H1 (cell line): Measurements from ENCODE around the gene RELA. TPM values are rescaled to one million over a fixed set of nuclear protein-coding genes. Genes with fewer than 3 reads are reported as not detected.

Source experiments
- CTCF ChIA-PET: fragments of 300-600 bp; sonication (Branson Sonifier 250); formaldehyde crosslinking; loops from one replicate; lab custom pipeline; 2021; ENCODE audit not compliant: partially characterized antibody; lab: Charles Lee
- POLR2A ChIA-PET: fragments of 300-600 bp; sonication (Branson Sonifier 250); formaldehyde crosslinking; loops from one replicate; lab custom pipeline; 2021; ENCODE audit warnings: inconsistent platforms; ENCODE audit not compliant: partially characterized antibody; lab: Charles Lee
- DNase-seq, 2 experiments: peaks; one replicate each; pipeline versions ENCODE4 v3.0.0 to v3.0.0-alpha.2; 2010 to 2022; ENCODE audit warnings: low spot score in 2 of 2, low read depth in 1 of 2, mixed read lengths in 1 of 2
- FAIRE-seq: peaks from 2 replicates; lab custom pipeline; 2011; peaks lifted over from hg19 to GRCh38; lab: Jason Lieb, UNC
- H2AFZ ChIP-seq: 2 replicates; pipeline ENCODE4 v1.8.1; 2012; ENCODE audit warnings: low read length, inconsistent platforms
- H2AK5ac ChIP-seq: 2 replicates; pipeline ENCODE4 v1.6.1; 2013; ENCODE audit warnings: low read depth, low read length
- H2BK120ac ChIP-seq: replicated peaks from 2 replicates; pipeline ENCODE3; 2013; ENCODE audit warnings: low read depth, low read length, inconsistent platforms
- H2BK12ac ChIP-seq: 2 replicates; pipeline ENCODE4 v1.6.1; 2013; ENCODE audit warnings: low read depth, low read length
- H2BK15ac ChIP-seq: 2 replicates; pipeline ENCODE4 v1.6.1; 2013; ENCODE audit warnings: low read length
- H2BK20ac ChIP-seq: 2 replicates; pipeline ENCODE4 v1.6.1; 2013; ENCODE audit warnings: low read length
- H2BK5ac ChIP-seq: 2 replicates; pipeline ENCODE4 v1.6.1; 2013; ENCODE audit warnings: low read depth, low read length
- H3K14ac ChIP-seq: 2 replicates; pipeline ENCODE4 v1.6.1; 2013; ENCODE audit warnings: inconsistent platforms; ENCODE audit not compliant: insufficient read length
- H3K18ac ChIP-seq: 2 replicates; pipeline ENCODE4 v1.6.1; 2013; ENCODE audit warnings: low read length; ENCODE audit errors: extremely low read depth
- H3K23ac ChIP-seq: 2 replicates; pipeline ENCODE4 v1.6.1; 2013; ENCODE audit warnings: inconsistent platforms; ENCODE audit not compliant: insufficient read length
- H3K23me2 ChIP-seq: 2 replicates; pipeline ENCODE4 v1.6.1; 2013; ENCODE audit warnings: low read depth, low read length
- H3K27ac ChIP-seq: 2 replicates; pipeline ENCODE4 v1.6.1; 2011; ENCODE audit warnings: low read depth, low read length, inconsistent platforms
- H3K27me3 ChIP-seq, 4 experiments: replicated peaks in 1 of 4; 1 replicate in 1 of 4; 2 replicates in 3 of 4; pipeline versions ENCODE4 v1.6.1 to v1.8.1; 2011 to 2013; ENCODE audit warnings: low read length in 3 of 4, mild to moderate bottlenecking in 3 of 4, inconsistent platforms in 2 of 4, mixed read lengths in 2 of 4, moderate library complexity in 1 of 4; ENCODE audit not compliant: control insufficient read depth in 3 of 4, insufficient read depth in 3 of 4; ENCODE audit errors: extremely low read depth in 1 of 4
- H3K36me3 ChIP-seq, 4 experiments: 2 replicates each; pipeline versions ENCODE4 v1.6.1 to v1.8.1; 2011 to 2013; ENCODE audit warnings: mild to moderate bottlenecking in 4 of 4, low read length in 3 of 4, moderate library complexity in 2 of 4, control low read depth in 1 of 4, inconsistent platforms in 1 of 4; ENCODE audit not compliant: insufficient read depth in 4 of 4, control insufficient read depth in 2 of 4
- H3K4ac ChIP-seq: replicated peaks from 2 replicates; pipeline ENCODE3; 2013; ENCODE audit warnings: low read length, low read depth, mixed read lengths, inconsistent platforms; ENCODE audit not compliant: insufficient read length
- H3K4me1 ChIP-seq, 4 experiments: replicated peaks in 1 of 4; 1 replicate in 1 of 4; 2 replicates in 3 of 4; pipeline versions ENCODE4 v1.6.1 to v1.8.1; 2011 to 2013; ENCODE audit warnings: low read length in 3 of 4, inconsistent platforms in 2 of 4, mixed read lengths in 1 of 4; ENCODE audit not compliant: insufficient read depth in 4 of 4, control insufficient read depth in 3 of 4
- H3K4me2 ChIP-seq, 2 experiments: 2 replicates each; pipeline versions ENCODE4 v1.6.1 to v1.8.1; 2011 to 2013; ENCODE audit warnings: low read depth in 2 of 2, low read length in 2 of 2, control low read depth in 1 of 2, inconsistent platforms in 1 of 2, mild to moderate bottlenecking in 1 of 2; ENCODE audit not compliant: insufficient read depth in 1 of 2
- H3K4me3 ChIP-seq, 4 experiments: fragments of 200-600, 300-600 bp in 1 of 4; sonication (generic), shearing (Covaris generic), sonication (Bioruptor Twin) in 1 of 4; 2 replicates each; pipeline versions ENCODE4 v1.5.1 to v1.8.1; 2011 to 2016; ENCODE audit warnings: low read length in 4 of 4, low read depth in 3 of 4, control low read depth in 2 of 4, inconsistent platforms in 2 of 4, mild to moderate bottlenecking in 2 of 4, mixed read lengths in 1 of 4, moderate library complexity in 1 of 4; ENCODE audit not compliant: insufficient read depth in 2 of 4; ENCODE audit errors: extremely low read depth in 1 of 4
- H3K56ac ChIP-seq: replicated peaks from 2 replicates; pipeline ENCODE3; 2013; ENCODE audit warnings: low read depth, mild to moderate bottlenecking, mixed read lengths, low read length, inconsistent platforms; ENCODE audit not compliant: insufficient read length
- H3K79me1 ChIP-seq: 2 replicates; pipeline ENCODE4 v1.6.1; 2013; ENCODE audit warnings: low read depth, low read length, control low read depth
- H3K79me2 ChIP-seq, 2 experiments: 2 replicates each; pipeline versions ENCODE4 v1.6.1 to v1.8.1; 2012 to 2013; ENCODE audit warnings: low read length in 2 of 2, mild to moderate bottlenecking in 2 of 2, inconsistent platforms in 1 of 2; ENCODE audit not compliant: insufficient read depth in 2 of 2, control insufficient read depth in 1 of 2
- H3K9ac ChIP-seq, 4 experiments: replicated peaks in 1 of 4; 1 replicate in 1 of 4; 2 replicates in 3 of 4; pipeline versions ENCODE4 v1.6.1 to v1.8.1; 2011 to 2013; ENCODE audit warnings: low read depth in 3 of 4, low read length in 3 of 4, control low read depth in 2 of 4, mild to moderate bottlenecking in 2 of 4, moderate library complexity in 2 of 4, inconsistent platforms in 1 of 4; ENCODE audit errors: extremely low read depth in 1 of 4
- H3K9me3 ChIP-seq, 2 experiments: 2 replicates each; pipeline versions ENCODE4 v1.6.1 to v1.8.1; 2012 to 2013; ENCODE audit warnings: mild to moderate bottlenecking in 2 of 2, moderate library complexity in 2 of 2, control low read depth in 1 of 2, inconsistent platforms in 1 of 2, low read depth in 1 of 2, low read length in 1 of 2, mixed read lengths in 1 of 2; ENCODE audit not compliant: insufficient read depth in 2 of 2
- H4K20me1 ChIP-seq, 2 experiments: replicated peaks in 1 of 2; 2 replicates each; pipeline versions ENCODE3 to v1.8.1; 2011 to 2013; ENCODE audit warnings: inconsistent platforms in 2 of 2, low read length in 2 of 2, mild to moderate bottlenecking in 1 of 2; ENCODE audit not compliant: insufficient read depth in 2 of 2, control insufficient read depth in 1 of 2
- H4K5ac ChIP-seq: 2 replicates; pipeline ENCODE4 v1.6.1; 2013; ENCODE audit warnings: low read length, low read depth, mixed read lengths, inconsistent platforms; ENCODE audit not compliant: insufficient read length
- H4K8ac ChIP-seq: 2 replicates; pipeline ENCODE4 v1.8.0; 2013; ENCODE audit warnings: mild to moderate bottlenecking, moderate library complexity, low read length, inconsistent platforms; ENCODE audit not compliant: insufficient read depth; ENCODE audit errors: extremely low read depth
- H4K91ac ChIP-seq: replicated peaks from 2 replicates; pipeline ENCODE3; 2013; ENCODE audit warnings: low read length, mixed read lengths, inconsistent platforms; ENCODE audit not compliant: insufficient read length
- MAX ChIP-seq: IDR thresholded peaks from 2 replicates; pipeline ENCODE4 v1.6.1; 2012; ENCODE audit warnings: inconsistent platforms
- POU5F1 ChIP-seq: IDR thresholded peaks from 2 replicates; pipeline ENCODE4 v1.6.1; 2011; ENCODE audit warnings: low read depth, mild to moderate bottlenecking, low read length, moderate library complexity
- WGBS, 2 experiments: shearing (Covaris generic) in 1 of 2; methylation state at CpG; one replicate each; pipeline versions ENCODE4 v1.1.6 to v1.1.7; 2013 to 2015; ENCODE audit warnings: low lambda C conversion rate in 2 of 2, mixed read lengths in 2 of 2, inconsistent platforms in 1 of 2, low coverage in 1 of 2, missing lambda C conversion rate in 1 of 2; ENCODE audit not compliant: insufficient replicate concordance in 2 of 2, insufficient coverage in 1 of 2, insufficient read length in 1 of 2; ENCODE audit errors: extremely low coverage in 1 of 2, missing lambda C conversion rate in 1 of 2; 5-methylcytosine and 5-hydroxymethylcytosine counted together
- polyA plus RNA-seq, 7 experiments: library from polyadenylated mRNA; depleted of rRNA in 3 of 7; stranded (reverse) in 5 of 7; unstranded in 2 of 7; fragments of >200 nt in 5 of 7; fragments of 200-250 nt in 2 of 7; gene quantifications; 1 replicate in 5 of 7; 2 replicates in 1 of 7; 4 replicates in 1 of 7; pipeline versions ENCODE4 v1.2.1 to v1.2.3, GENCODE V29; 2011 to 2013; ENCODE audit warnings: missing spikeins in 2 of 7, mixed read lengths in 2 of 7
- total RNA-seq: library from RNA; stranded (reverse); fragmentation: NEBNext Ultra II Directional; extraction: Animal tissue kit (Norgen Biotek cat#: 25700); gene quantifications from 2 replicates; pipeline ENCODE4 v1.2.1, GENCODE V29; 2021

RELA gene
- total and polyA plus RNA-seq, 2 of the 8 experiments (the other 6 are each of a cell fraction or from before 2014, with no cell fraction given): 21.9 to 27.5 TPM

- H2BK20ac ChIP-seq: no peak overlapping the region
Observed at GRCh38 chr11:65622011-65622410, 40.7 kb downstream of the RELA start.

More at GRCh38 chr11:65622011-65622410, 40.7 kb downstream of the RELA start:
- Histone ChIP-seq H2AFZ (no peak overlapping the region), H2BK15ac (no peak overlapping the region), H3K79me2 (peaks cover 0 to 7% of the 10 kb centered on the region in 2 experiments; a peak in 3 of 4 replicates), H3K79me1 (peaks cover 10% of the 10 kb centered on the region; the same call in 1 of the 2 replicates), H3K14ac (no peak overlapping the region), H3K18ac (no peak overlapping the region), H3K9ac (no peak overlapping the region), H3K27ac (no peak overlapping the region), H4K8ac (0 out of 2 replicates have a peak overlapping the region, but pooled peaks have one; percentile 25), H4K5ac (no peak overlapping the region), H4K91ac (no peak overlapping the region), H2BK120ac (no peak overlapping the region), H3K9me3 (no peaks in the 10 kb centered on the region), H3K23me2 (no peaks in the 10 kb centered on the region), H2BK5ac (no peak overlapping the region), H3K4me3 (no peak overlapping the region), H3K4me1 (peaks cover 0 to 1% (median 0%) of the 10 kb centered on the region in 4 experiments; a peak in 1 of 7 replicates), H2BK12ac (no peak overlapping the region), H3K4ac (no peak overlapping the region), H3K56ac (no peak overlapping the region), H3K36me3 (peaks cover 11 to 59% (median 31%) of the 10 kb centered on the region in 4 experiments; a peak in 7 of 8 replicates), H4K20me1 (peaks cover 5 to 37% of the 10 kb centered on the region in 2 experiments), H3K23ac (no peak overlapping the region)
- POLR2A ChIA-PET: interaction anchor here (1.3 kb wide), 1 partner anchor 22 kb away, joined by 4 read pairs; no protein-coding TSS in a partner anchor
- FAIRE-seq (no peak), DNase-seq (no peak)
- WGBS, 2 experiments: 95% methylated on average over 12 of the region's 16 CpGs; no CpG with 5 or more reads in 1 of the 2 experiments
- no peak for TF ChIP-seq POU5F1
- TF ChIP-seq MAX: no peak
- TF ChIP-seq, all 59 proteins: peak for 0
- Histone ChIP-seq H3K4me2 (no peak overlapping the region), H2AK5ac (no peak overlapping the region), H3K27me3 (no peaks in the 10 kb centered on the region)
- CTCF ChIA-PET: interaction anchor here (0.9 to 1.1 kb wide), 2 partner anchors 9 to 11 kb away, joined by 3 to 5 read pairs; no protein-coding TSS in a partner anchor
